ENCODE data around the gene PHYHIPL.
"Not testable (repeated sequence)": the region's sequence is repeated elsewhere in the genome, so short reads cannot be mapped to it uniquely, and the experiment has no call there.

PHYHIPL gene

DNA sequence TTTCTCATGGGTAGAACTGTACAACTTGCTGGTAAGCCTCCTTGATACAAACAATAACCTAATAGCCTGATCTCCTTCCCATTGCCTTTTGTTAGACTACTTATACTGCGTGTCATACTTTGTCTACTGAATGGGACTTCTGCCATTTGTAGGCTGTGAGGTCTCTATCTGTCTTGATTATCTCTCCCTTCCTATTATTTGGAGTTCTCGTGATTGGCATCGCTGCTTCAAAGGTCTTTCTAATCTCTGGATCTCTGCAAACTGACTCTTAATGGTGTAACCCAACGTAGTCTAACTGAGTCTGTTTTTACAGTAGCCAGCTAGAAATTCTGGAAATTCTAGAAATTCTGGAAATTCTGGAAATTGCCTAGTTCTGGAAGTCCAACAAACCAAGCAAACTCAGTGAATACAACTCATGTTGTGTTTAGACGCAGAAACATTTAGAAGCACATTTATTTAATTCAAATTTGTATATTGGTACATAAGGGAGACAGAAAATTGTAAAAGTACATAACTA, 29.8 kb downstream of the PHYHIPL start:
- DNase-seq = no peak

DNA sequence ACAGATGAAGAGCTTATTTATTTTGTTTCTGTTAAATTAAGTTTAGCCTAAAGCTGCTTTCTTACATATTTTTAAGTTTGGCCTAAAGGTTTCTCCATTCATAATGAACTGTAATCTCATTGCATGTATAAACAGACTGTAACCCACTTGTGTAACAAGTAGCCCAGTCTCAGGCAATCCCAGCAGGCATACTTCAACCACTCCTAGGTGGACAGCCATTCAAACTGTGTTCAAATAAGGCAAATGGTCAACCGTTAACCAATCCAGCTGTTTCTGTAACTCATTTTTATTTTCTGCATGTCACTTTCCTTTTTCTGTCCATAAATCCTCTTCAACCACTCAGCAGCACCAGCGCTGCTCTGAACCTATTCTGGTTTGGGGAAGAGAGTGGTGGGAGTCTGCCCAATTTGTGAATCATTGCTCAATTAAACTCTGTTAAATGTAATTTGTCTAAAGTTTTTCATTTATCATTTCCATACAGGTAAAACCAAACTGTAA, 35.9 kb downstream of the PHYHIPL start:
- no peak for DNase-seq

DNA sequence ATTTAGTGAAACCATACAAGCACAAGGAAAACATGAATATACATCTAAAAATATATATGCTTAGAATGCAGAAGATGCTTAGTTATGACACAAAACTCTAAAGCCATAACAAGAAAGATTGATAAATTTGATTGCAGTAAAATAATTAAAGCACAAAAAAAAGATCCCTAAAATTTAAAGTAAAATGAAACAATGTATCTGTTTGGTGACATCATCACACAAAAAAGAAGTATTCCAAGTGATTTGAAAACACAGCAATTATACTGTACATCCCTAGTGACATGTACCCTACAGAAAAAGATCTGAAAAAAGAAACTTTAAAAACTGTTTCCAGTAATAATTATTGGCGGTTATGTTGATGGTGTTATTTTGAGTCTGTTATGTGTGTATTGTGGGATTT, 37.7 kb downstream of the PHYHIPL start:
- DNase-seq = no peak

DNA sequence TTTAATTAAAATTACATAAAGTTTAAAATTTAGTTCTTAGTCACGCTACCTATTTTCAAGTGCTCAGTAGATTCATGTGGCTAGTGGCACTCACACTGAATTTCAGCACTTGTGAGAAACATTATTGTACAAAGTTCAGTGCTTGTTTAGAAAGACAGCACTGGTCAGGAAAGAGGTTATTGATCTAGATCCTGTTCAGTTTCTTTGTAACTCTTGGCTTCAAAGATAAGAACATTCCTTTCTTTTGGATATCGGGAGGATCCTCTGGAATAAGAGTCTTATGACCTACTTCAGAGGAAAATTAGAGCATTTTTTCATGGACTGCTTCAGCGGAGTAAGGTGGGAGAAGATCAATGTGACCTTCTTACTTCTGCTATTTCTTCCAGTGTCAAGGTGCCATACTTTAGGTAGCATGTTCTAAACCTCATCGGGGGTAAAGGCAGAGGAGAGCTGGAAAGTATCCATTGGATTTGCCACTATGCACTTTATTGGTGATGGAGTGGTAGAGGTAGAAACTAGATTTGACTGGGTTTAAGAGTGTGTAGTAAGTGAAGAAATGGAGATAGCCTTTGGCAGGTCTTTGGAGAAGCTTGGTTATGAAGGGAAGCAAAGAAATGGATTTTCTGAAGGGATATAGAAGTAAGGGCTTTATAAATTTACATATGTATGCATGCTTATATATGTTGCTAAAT, 39.9 kb downstream of the PHYHIPL start:
- no peak for DNase-seq

DNA sequence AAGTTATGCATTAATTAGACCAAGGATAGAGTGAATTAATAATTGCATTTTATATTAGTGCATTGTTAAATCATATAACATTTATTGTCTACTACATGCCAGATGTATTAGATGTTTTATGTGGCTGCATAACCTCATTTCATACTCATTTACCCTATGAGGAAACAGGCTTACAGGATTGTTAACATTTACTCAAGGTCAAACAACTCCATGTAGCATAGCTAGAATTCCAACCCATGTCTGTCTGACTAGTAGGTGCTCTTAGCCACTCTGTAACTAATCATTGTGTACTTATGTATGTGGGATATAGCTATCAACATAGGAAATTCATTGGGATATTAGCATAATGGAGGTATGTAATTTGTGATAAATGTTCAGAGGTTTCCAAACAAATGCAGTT, 46.3 kb downstream of the PHYHIPL start:
- DNase-seq = no peak

DNA sequence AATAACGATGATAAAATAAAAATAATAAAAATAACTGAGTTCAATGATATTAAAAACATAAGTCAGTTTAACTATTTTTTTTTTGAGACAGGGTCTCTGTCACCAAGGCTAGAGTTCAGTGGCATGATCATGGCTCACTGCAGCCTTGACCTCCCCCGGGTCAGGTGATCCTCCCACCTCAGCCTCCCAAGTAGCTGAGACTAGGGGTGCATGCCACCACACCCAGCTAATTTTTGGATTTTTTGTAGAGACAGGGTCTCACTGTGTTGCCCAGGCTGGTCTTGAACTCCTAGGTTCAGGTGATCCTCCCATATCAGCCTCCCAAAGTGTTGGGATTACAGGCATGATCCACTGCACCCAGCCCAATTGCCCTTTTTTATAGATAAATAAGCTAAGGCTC, 47.2 kb downstream of the PHYHIPL start:
- not testable (repeated sequence) for DNase-seq

DNA sequence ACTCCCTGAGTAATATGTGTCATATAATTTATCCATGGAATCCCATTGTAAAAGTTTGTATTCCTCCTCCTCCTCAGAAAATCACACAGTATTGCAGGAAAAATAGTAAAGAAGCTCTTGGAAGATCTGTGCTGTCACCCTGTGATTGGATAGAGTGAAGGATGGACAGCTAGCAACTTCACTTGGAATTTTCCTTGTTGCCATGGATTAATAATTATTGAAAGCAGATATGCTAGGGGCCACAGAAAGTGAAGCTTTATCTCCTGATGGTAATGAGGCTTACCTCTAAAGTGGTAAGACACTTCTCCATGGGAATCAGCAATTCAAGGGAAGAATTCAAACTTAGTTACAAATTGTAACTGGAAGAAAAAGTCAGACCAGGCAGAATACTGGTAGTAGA, 48.8 kb downstream of the PHYHIPL start:
- no peak for DNase-seq

DNA sequence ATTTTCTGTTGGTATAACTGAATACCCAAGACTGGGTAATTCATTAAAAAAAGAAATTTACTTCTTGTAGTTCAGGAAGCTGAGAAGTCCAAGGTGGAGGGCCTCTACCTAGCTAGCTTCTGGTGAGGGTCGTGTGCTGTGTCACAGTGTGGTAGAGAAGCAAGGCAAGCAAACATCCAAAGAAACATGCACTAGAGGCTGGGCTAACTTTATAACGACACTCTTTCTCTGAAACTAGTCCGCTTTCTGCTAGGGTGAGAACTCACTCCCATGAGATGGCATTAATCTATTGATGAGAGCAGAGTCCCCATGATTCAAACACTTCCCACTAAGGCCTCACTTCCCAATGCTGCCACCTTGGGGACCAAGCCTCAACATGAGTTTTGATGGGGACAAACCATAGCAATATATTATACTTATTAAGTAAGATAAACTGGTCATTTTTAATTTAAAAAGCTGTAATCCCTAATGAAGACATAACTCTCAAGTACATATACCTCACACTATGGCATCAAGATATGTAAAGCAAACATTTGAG, 50.8 kb downstream of the PHYHIPL start:
- DNase-seq = no peak

DNA sequence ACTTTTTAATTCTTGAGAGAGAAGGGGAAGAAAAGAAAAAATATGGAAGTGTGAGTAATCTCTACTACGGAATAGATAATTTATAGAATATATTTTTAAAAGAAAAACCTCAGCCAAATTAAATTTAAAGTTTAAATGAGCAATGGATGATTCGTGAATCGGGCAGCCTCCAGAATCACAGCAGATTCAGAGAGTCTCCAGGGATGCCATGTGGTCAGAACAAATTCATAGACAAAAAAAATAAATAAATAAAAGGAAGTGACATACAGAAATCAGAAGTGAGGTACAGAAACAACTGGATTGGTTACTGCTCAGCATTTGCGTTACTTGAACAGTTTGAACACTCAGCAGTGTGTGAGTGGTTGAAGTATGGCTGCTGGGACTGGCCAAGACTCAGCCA, 53.0 kb downstream of the PHYHIPL start:
- no peak for DNase-seq

DNA sequence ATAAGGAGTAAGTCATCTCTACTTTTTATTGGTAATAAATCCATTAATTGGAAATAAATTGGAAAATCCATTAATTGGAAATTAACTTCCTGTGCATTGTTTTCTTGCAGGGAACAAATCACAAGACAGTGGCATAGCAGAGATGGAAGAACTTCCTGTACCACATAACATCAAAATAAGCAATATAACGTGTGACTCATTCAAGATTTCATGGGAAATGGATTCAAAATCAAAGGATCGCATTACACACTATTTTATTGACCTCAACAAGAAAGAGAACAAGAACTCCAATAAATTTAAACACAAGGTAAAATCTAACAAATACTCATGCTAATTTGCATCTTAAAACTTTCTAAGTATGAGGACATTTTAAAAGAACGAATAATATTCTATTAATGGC, 57.8 kb downstream of the PHYHIPL start:
- DNase-seq = no peak

DNA sequence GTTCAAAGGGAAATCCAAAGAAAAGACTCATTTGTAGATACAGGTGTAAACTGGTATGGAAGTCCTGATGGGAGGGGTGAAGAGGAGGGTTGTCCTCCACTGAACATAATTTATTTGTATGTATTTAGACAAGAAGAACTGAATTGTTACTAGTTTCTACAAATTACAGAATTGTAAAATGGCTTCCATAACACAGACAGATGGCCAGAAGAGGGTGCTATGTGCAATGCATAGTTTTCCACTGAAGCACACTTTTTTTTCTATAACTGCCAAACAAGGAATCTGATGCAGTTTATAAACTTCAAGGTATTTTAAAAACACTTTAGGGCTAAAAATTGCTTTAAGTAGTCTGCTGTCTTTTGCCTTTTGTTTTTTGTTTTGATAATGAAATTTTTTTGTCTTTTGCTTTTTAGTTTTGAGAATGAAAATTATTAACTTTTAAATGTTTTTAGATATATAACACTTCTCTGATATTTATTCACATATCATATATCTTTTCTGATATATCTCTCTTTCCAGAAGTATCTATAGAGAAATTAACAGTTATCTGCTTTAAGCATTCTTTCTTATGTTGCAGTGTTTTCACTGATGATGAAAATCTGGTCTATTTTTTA, 58.5 kb downstream of the PHYHIPL start:
- no peak for DNase-seq

DNA sequence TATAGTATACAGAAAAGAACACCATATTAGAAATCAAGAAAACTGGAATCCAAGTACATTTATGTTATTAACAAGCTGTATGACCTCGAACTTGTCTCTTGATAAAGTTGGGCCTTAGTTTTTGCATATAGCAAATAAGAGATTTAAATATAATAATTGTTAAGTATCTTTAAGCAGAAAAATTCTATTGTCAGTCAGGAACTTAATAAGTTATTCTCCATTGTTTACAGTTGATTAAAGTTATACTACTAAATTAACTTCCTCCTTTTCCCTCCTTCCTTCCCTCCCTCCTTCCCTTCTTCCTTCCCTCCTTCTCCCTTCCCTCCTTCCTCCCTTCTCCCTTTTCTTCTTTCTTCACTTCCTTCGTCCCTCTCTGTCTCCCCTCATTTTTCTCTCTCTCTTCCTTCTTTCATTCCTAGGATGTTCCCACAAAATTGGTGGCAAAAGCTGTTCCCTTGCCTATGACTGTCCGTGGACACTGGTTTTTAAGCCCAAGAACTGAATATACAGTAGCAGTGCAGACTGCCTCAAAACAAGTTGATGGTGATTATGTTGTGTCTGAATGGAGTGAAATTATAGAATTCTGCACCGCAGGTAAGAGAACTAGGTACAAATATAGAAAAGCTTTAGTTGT, 59.7 kb downstream of the PHYHIPL start:
- no peak for DNase-seq

DNA sequence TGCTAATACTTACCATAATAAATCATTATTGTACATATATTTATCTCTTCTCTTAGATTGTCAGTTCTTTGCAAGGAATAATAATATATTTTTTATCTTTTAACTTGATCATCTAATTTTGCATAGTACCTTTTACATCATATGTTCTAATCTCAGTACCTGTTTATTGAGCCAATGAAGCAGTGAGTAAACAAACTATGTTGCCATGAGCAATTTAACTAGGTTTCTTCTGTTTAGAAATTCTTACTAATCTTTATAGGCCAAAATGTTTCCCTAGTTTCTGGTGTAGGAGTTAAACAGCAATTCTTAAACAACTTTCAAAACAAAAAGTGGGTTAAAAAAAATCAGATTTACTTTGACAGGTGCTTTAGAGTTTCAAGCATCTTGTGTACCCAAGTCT, 61.3 kb downstream of the PHYHIPL start:
- no peak for DNase-seq

DNA sequence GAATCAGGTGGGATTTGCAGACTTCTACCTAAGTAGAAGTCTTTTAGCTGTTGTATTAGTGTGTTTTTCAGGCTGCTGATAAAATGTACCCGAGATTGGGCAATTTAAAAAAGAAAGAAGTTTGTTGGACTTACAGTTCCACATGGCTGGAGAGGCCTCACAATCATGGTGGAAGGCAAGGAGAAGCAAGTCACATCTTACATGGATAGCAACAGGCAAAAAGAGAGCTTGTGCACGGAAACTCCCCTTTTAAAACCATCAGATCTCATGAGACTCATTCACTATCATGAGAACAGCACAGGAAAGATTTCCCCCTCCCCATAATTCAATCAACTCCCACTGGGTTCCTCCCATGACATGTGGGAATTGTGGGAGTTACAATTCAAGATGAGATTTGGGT, 62.7 kb downstream of the PHYHIPL start:
- not testable (repeated sequence) for DNase-seq

DNA sequence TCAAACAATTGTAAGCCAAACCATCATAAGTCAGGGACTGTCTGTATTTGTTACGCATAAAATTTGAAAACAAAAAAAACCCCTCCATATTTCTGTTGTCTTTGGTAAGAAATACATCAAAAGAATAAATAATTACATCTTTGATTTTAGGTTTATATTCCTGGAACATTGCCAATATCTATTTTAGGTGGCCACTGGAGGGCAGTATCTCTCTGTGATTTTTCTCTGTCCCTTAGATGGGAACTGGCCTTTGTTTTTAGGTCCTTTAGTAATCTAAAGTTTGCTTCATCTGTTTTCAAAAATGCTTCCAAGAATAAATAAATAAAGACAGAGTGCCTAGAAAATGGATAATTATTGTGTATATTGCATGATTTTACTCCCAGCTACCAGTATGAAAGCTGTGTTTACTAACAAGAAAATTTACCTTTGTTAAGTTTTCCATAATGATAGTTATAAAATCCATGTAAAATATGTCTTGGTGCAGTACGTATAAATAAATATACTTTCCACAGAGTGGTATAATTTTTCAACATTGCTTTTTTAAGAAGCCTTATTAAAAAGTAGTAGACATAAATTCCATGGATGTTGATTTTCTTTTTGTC, 64.2 kb downstream of the PHYHIPL start:
- no peak for DNase-seq

DNA sequence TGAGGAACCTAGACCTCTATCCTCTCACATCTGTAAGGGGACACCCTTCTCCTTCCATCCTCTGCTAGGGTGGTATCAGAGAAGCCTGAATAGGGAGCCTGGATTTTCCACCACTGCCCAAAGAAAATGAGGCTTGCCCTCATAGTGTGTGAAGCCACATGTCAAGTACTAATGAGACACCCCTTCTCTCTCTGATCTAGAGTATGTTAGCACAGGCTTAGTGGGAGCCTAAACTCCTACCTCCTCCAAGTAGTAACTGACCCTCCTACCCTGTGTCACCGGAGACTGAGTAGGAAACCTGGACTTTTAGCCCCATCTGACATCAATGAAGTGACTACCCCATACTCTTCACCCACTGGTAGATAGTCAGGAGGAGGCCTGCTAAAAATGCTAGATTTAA, 65.6 kb downstream of the PHYHIPL start:
- no peak for DNase-seq

DNA sequence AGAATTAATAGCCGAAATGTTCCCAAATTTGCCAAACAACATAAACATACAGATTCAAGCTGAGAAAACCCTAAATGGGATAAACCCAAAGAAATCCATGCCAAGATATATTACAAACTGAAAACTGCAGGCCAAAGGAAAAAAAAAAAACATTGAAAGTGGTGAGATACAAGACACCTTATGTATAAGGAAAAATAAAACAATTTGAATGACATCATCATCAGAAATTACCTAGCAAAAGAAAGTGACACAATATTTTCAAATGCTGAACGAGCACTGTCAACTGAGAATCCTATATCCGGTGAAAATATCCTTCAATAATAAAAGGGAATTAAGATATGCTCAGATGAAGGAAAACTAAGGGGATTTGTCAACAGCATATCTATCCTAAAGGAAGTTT, 66.5 kb downstream of the PHYHIPL start:
- DNase-seq = no peak

DNA sequence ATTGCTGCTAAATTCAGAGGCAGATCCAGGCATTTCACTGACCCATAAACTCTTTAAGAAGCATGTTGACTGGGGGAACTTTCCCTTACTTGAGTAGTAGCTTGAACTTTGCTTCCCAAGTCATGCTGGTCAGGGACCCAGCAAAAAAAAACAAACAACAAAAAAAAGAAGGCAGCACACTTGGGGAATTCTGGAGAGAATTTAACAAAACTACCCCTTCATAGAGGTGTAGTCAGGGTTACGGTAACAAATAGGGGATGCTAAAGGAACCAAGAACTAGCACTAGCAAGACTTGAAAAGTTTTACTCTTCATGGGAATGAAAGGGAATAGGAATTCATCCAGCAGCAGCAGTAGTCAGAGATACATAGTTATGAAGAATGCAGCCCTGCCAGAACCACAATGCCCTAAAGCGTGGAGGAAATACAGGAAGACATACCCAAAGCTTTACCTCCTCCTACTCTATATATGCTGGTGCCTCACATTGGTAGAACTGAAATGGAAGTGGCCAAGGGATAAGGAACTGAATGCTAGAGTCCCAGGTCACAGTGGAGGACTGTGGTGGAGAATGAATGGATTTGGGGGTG, 67.3 kb downstream of the PHYHIPL start:
- DNase-seq = no peak

DNA sequence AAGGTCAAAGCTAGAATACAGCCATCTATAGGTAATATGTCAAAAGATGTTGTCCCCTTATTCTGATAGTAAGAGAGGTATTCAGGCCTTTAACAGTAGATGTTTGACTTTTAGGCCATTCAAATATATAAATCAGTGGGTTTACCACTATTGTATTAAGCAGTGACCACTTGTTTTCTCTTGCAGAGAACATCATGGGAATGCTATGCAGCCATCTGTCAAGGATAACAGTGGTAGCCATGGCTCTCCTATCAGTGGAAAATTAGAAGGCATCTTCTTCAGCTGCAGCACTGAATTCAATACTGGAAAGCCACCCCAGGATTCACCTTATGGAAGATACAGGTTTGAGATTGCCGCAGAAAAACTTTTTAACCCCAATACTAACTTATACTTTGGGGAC, 68.4 kb downstream of the PHYHIPL start:
- DNase-seq = no peak

DNA sequence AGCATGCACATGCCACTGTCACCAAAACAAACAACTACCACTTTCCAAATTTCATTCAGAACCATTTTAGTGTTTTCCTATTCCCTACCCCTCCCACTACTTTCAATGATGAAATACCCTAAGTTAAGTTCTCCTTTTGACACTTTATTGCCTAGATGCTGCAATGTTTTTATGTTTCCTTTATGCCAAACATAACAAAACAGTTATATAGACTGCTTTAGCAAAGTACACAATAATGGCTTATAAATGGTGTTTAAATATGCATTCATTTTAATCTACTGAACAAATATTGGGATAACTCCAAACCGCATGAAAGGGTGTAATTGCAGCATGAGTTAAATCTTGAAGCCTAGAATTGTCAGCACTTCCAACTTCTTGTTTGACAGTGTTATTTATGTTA, 69.2 kb downstream of the PHYHIPL start:
- DNase-seq = no peak

DNA sequence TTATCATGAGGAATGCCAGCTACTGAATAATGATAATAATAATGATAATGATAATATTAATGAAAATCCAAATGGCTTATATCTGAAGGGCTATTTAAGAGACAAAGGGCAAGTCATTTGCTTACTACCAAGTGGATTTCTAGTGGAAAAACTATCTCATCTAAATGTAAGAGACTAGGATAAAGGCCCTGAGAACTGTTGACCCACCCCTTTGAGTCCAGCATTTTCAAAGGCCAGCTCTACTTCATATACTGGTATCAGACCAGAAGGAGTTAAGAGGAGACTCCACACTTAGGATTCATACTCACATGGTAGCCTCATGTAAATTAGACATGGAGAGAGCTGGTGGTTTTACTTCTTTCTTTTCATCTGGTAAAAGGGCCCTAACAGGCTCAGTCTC, 76.0 kb downstream of the PHYHIPL start:
- DNase-seq = no peak

DNA sequence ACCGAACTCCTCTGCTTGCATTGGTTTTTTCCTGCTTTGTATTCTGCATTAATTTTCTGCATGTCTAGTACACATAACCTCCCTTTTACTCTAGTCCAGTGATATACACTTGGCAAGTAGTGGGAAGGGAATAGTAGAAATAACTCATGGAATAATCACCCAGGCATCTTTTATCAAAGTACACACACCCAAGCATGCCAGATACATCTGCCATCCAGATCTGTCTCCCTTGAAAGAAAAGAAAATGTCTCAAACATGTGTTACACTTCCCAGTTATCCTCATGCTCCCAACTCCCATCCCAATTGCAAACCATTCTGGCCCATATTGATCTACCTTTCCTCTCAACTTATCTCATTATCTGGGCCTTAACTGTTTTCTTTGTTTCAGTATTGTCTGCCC, 79.0 kb downstream of the PHYHIPL start:
- DNase-seq = no peak

DNA sequence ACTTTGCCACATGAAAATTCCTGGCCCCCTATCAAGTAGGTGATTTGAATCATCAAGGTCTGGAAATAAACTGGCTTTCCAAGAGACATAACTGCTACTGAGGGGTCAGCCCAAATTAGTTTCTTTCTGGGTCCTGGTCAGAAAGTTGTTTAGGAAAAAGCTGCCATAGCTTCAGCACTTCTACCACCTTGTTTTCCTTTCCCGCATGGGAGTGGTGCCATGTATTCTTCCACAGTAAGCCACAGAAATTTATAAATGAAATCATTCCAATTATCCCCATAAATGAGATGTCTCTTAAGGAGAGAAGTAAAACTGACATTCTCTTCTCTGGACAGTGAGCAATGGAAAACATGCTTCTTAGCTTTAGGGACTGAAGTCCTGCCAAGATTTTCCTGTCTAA, 80.8 kb downstream of the PHYHIPL start:
- DNase-seq = no peak

Data from CD4-positive, alpha-beta T cell treated with Interleukin-6 for 4 hours (primary cell).